ENCODE results near the gene SASH3.

SASH3 gene

GRCh38 chrX:129825746-129826505 is 46.2 kb downstream of the SASH3 start:
- Histone ChIP-seq H3K4me3 (ENCODE audit: low read length) (no peak overlapping the region), H3K4me2 (ENCODE audit: low read length) (no peak overlapping the region), H3K9me3 (replicated peaks; ENCODE audit: low read length) (no peaks in the 10 kb centered on the region), H3K4me1 (ENCODE audit: control insufficient read depth, insufficient read depth, low read length) (no peaks in the 10 kb centered on the region), H3K36me3 (ENCODE audit: insufficient read depth, low read length) (peaks cover 16% of the 10 kb centered on the region), H3K9ac (ENCODE audit: low read depth, low read length) (no peak overlapping the region), H3K27me3 (ENCODE audit: control insufficient read depth, insufficient read depth, low read length) (no peaks in the 10 kb centered on the region)

GRCh38 chrX:129830494-129830893 is 50.7 kb downstream of the SASH3 start:
- H3K27me3 ChIP-seq (ENCODE audit: control insufficient read depth, insufficient read depth, low read length) = no peaks in the 10 kb centered on the region
- H3K4me3 ChIP-seq (ENCODE audit: low read length) = no peak overlapping the region
- H3K9ac ChIP-seq (ENCODE audit: low read depth, low read length) = no peak overlapping the region
- no peak overlapping the region for H3K4me2 ChIP-seq (ENCODE audit: low read length)
- H3K9me3 ChIP-seq (replicated peaks; ENCODE audit: low read length) = no peaks in the 10 kb centered on the region
- H3K4me1 ChIP-seq (ENCODE audit: control insufficient read depth, insufficient read depth, low read length) = peaks cover 11% of the 10 kb centered on the region
- peaks cover 11% of the 10 kb centered on the region for H3K36me3 ChIP-seq (ENCODE audit: insufficient read depth, low read length)

- no peak overlapping the region for H3K4me3 ChIP-seq (ENCODE audit: low read length)
- no peaks in the 10 kb centered on the region for H3K9me3 ChIP-seq (replicated peaks; ENCODE audit: low read length)
- no peak overlapping the region for H3K4me2 ChIP-seq (ENCODE audit: low read length)
- H3K9ac ChIP-seq (ENCODE audit: low read depth, low read length) = no peak overlapping the region
- H3K36me3 ChIP-seq (ENCODE audit: insufficient read depth, low read length) = peaks cover 6% of the 10 kb centered on the region
- H3K4me1 ChIP-seq (ENCODE audit: control insufficient read depth, insufficient read depth, low read length) = peaks cover 11% of the 10 kb centered on the region
- H3K27me3 ChIP-seq (ENCODE audit: control insufficient read depth, insufficient read depth, low read length) = no peaks in the 10 kb centered on the region
Observed at GRCh38 chrX:129831091-129831885, 51.5 kb downstream of the SASH3 start.

GRCh38 chrX:129833153-129833990 is 53.6 kb downstream of the SASH3 start:
- H3K9me3 ChIP-seq (replicated peaks; ENCODE audit: low read length) = no peaks in the 10 kb centered on the region
- H3K27me3 ChIP-seq (ENCODE audit: control insufficient read depth, insufficient read depth, low read length) = no peaks in the 10 kb centered on the region
- H3K4me3 ChIP-seq (ENCODE audit: low read length) = no peak overlapping the region
- H3K36me3 ChIP-seq (ENCODE audit: insufficient read depth, low read length) = peaks cover 6% of the 10 kb centered on the region
- H3K4me1 ChIP-seq (ENCODE audit: control insufficient read depth, insufficient read depth, low read length) = peaks cover 11% of the 10 kb centered on the region
- H3K9ac ChIP-seq (ENCODE audit: low read depth, low read length) = no peak overlapping the region
- H3K4me2 ChIP-seq (ENCODE audit: low read length) = peak overlapping the region; percentile 3

- peaks cover 11% of the 10 kb centered on the region for H3K4me1 ChIP-seq (ENCODE audit: control insufficient read depth, insufficient read depth, low read length)
- H3K9me3 ChIP-seq (replicated peaks; ENCODE audit: low read length) = no peaks in the 10 kb centered on the region
- peaks cover 3% of the 10 kb centered on the region for H3K36me3 ChIP-seq (ENCODE audit: insufficient read depth, low read length)
- no peak overlapping the region for H3K4me3 ChIP-seq (ENCODE audit: low read length)
- H3K4me2 ChIP-seq (ENCODE audit: low read length) = no peak overlapping the region
- H3K9ac ChIP-seq (ENCODE audit: low read depth, low read length) = no peak overlapping the region
- H3K27me3 ChIP-seq (ENCODE audit: control insufficient read depth, insufficient read depth, low read length) = no peaks in the 10 kb centered on the region
Observed at GRCh38 chrX:129836827-129837226, 57.1 kb downstream of the SASH3 start.

- Histone ChIP-seq H3K4me3 (ENCODE audit: low read length) (no peak overlapping the region), H3K27me3 (ENCODE audit: control insufficient read depth, insufficient read depth, low read length) (no peaks in the 10 kb centered on the region), H3K9me3 (replicated peaks; ENCODE audit: low read length) (no peaks in the 10 kb centered on the region), H3K9ac (ENCODE audit: low read depth, low read length) (no peak overlapping the region), H3K4me1 (ENCODE audit: control insufficient read depth, insufficient read depth, low read length) (peaks cover 4% of the 10 kb centered on the region), H3K36me3 (ENCODE audit: insufficient read depth, low read length) (peaks cover 3% of the 10 kb centered on the region), H3K4me2 (ENCODE audit: low read length) (peak overlapping the region; percentile 21)
Observed at GRCh38 chrX:129840344-129840743, 60.6 kb downstream of the SASH3 start.

GRCh38 chrX:129842510-129843208 is 62.9 kb downstream of the SASH3 start:
- Histone ChIP-seq H3K4me3 (ENCODE audit: low read length) (peak overlapping the region; percentile 88), H3K27me3 (ENCODE audit: control insufficient read depth, insufficient read depth, low read length) (peaks cover 14% of the 10 kb centered on the region), H3K9ac (ENCODE audit: low read depth, low read length) (peak overlapping the region; percentile 82), H3K9me3 (replicated peaks; ENCODE audit: low read length) (no peaks in the 10 kb centered on the region), H3K4me1 (ENCODE audit: control insufficient read depth, insufficient read depth, low read length) (peaks cover 4% of the 10 kb centered on the region), H3K4me2 (ENCODE audit: low read length) (peak overlapping the region; percentile 89), H3K36me3 (ENCODE audit: insufficient read depth, low read length) (peaks cover 3% of the 10 kb centered on the region)

- H3K4me2 ChIP-seq (ENCODE audit: low read length) = peak overlapping the region; percentile 89
- peak overlapping the region; percentile 88 for H3K4me3 ChIP-seq (ENCODE audit: low read length)
- H3K36me3 ChIP-seq (ENCODE audit: insufficient read depth, low read length) = peaks cover 3% of the 10 kb centered on the region
- no peaks in the 10 kb centered on the region for H3K9me3 ChIP-seq (replicated peaks; ENCODE audit: low read length)
- peaks cover 4% of the 10 kb centered on the region for H3K4me1 ChIP-seq (ENCODE audit: control insufficient read depth, insufficient read depth, low read length)
- H3K27me3 ChIP-seq (ENCODE audit: control insufficient read depth, insufficient read depth, low read length) = peaks cover 18% of the 10 kb centered on the region
- peak overlapping the region; percentile 82 for H3K9ac ChIP-seq (ENCODE audit: low read depth, low read length)
Observed at GRCh38 chrX:129843209-129843458, 63.4 kb downstream of the SASH3 start.

GRCh38 chrX:129843459-129844306 is 63.9 kb downstream of the SASH3 start, which contains the start of gene ZDHHC9:
Gene ZDHHC9 (minus strand): TSS chrX:129843886. CDS start chrX:129841945, 1,941 bp downstream.
- H3K4me1 ChIP-seq (ENCODE audit: control insufficient read depth, insufficient read depth, low read length) = peaks cover 4% of the 10 kb centered on the region
- peaks cover 24% of the 10 kb centered on the region for H3K27me3 ChIP-seq (ENCODE audit: control insufficient read depth, insufficient read depth, low read length)
- H3K9ac ChIP-seq (ENCODE audit: low read depth, low read length) = peak within 1 kb of the TSS; percentile 82
- H3K9me3 ChIP-seq (replicated peaks; ENCODE audit: low read length) = no peaks in the 10 kb centered on the region
- peak within 1 kb of the TSS; percentile 89 for H3K4me2 ChIP-seq (ENCODE audit: low read length)
- H3K4me3 ChIP-seq (ENCODE audit: low read length) = peak within 1 kb of the TSS; percentile 88
- peaks cover 3% of the 10 kb centered on the region for H3K36me3 ChIP-seq (ENCODE audit: insufficient read depth, low read length)
